Stomach (tissue), 19 donors: ENCODE data around the gene MYOD1. TPM values are rescaled to one million over a fixed set of nuclear protein-coding genes. Genes with fewer than 3 reads are reported as not detected.

Source experiments
- DNase-seq, 2 donors: peaks; one replicate each; pipeline versions ENCODE4 v3.0.0 to v3.0.0-alpha.2; 2013 to 2019
- H3K27ac ChIP-seq, 5 donors: fragments of 200-600 bp in 4 of 5; sonication (generic) in 4 of 5; one replicate each; pipeline ENCODE4 v1.5.1; 2013 to 2019; ENCODE audit warnings: mild to moderate bottlenecking in 1 of 5, moderate library complexity in 1 of 5
- H3K27me3 ChIP-seq, 3 donors: fragments of 200-600 bp; sonication (generic); one replicate each; pipeline ENCODE4 v1.5.1; 2017 to 2019; ENCODE audit warnings: mixed run types in 1 of 3
- H3K36me3 ChIP-seq, 4 donors: fragments of 200-600 bp; sonication (generic); 1 replicate in 3 of 4; 2 replicates in 1 of 4; pipeline ENCODE4 v1.5.1; 2016 to 2019
- H3K4me1 ChIP-seq, 4 donors: fragments of 200-600 bp; sonication (generic); one replicate each; pipeline ENCODE4 v1.5.1; 2016 to 2019
- H3K4me3 ChIP-seq, 4 donors: fragments of 200-600 bp; sonication (generic) in 3 of 4; one replicate each; pipeline ENCODE4 v1.5.1; 2016 to 2019; ENCODE audit warnings: mild to moderate bottlenecking in 1 of 4
- H3K9me3 ChIP-seq, 4 donors: fragments of 200-600 bp; sonication (generic); one replicate each; pipeline ENCODE4 v1.5.1; 2016 to 2019
- EP300 ChIP-seq: sonication (generic); formaldehyde crosslinking; IDR thresholded peaks from one replicate; pipeline ENCODE4 v1.6.1; 2017; ENCODE audit warnings: antibody characterized with exemption
- POLR2A ChIP-seq, 4 donors: fragments of 450-650 bp; IDR thresholded peaks; one replicate each; pipeline ENCODE4 v1.6.1; 2016; ENCODE audit warnings: antibody characterized with exemption in 4 of 4, control low read depth in 2 of 4, mild to moderate bottlenecking in 1 of 4, moderate library complexity in 1 of 4
- POLR2AphosphoS5 ChIP-seq, 3 donors: sonication (generic); formaldehyde crosslinking; IDR thresholded peaks; one replicate each; pipeline ENCODE4 v1.6.1; 2016; ENCODE audit warnings: antibody characterized with exemption in 3 of 3
- WGBS, 5 donors: extraction: QIAGEN DNeasy Blood & Tissue Kit in 3 of 5; methylation state at CpG; one replicate each; pipeline versions ENCODE4 v1.1.5 to v1.1.7; 2013 to 2018; 5-methylcytosine and 5-hydroxymethylcytosine counted together
- intact Hi-C: fragments of 100-400 bp; cut with DNase I; formaldehyde crosslinking; loops from one replicate; pipeline ENCODE4 v1.15.1; 2023; ENCODE audit warnings: low total_unique reads
- long read RNA-seq, 10 donors: transcript quantifications; one replicate each; lab custom pipeline, GENCODE V29; 2026
- polyA plus RNA-seq, 3 donors: library from polyadenylated mRNA; stranded (reverse); fragments of 200-250 nt; gene quantifications; one replicate each; pipeline ENCODE4 v1.2.3, GENCODE V29; 2013
- total RNA-seq, 5 donors: library from RNA; depleted of rRNA; stranded (reverse); fragments of >200 nt; gene quantifications; one replicate each; pipeline versions ENCODE4 v1.1.0 to v1.2.3, GENCODE V29; 2014 to 2016
- TF ChIP-seq, protein P1 (sequence below), 7 experiments: fragments of 450-650 bp in 4 of 7; fragments of 200-600 bp in 3 of 7; sonication (generic) in 3 of 7; IDR thresholded peaks; one replicate each; pipeline ENCODE4 v1.5.1; 2016 to 2019; ENCODE audit warnings: antibody characterized with exemption in 7 of 7, control low read depth in 2 of 7, mild to moderate bottlenecking in 1 of 7
- donor health status: healthy with polysubstance abuse.
- donor health status: Bipolar disorder and iron deficiency.
- donor health status: healthy.

Gene MYOD1
- not detected for total RNA-seq
- not detected for polyA plus RNA-seq
- long read RNA-seq, donor 1, partial matches to known transcripts = 0 of 1 reads
- long read RNA-seq, donor 1, other reads (novel, unspliced or antisense) = 0 of 1 reads
- long read RNA-seq, donor 2 = 0 reads
- long read RNA-seq, donor 3 = 0 reads
- long read RNA-seq, donor 4 = 0 reads
- long read RNA-seq, donor 5 = 0 reads
- long read RNA-seq, donor 6 = 0 reads
- long read RNA-seq, donor 7 = 0 reads
- long read RNA-seq, donor 8 = 0 reads
- long read RNA-seq, donor 9 = 0 reads
- long read RNA-seq, donor 10 = 0 reads

DNA sequence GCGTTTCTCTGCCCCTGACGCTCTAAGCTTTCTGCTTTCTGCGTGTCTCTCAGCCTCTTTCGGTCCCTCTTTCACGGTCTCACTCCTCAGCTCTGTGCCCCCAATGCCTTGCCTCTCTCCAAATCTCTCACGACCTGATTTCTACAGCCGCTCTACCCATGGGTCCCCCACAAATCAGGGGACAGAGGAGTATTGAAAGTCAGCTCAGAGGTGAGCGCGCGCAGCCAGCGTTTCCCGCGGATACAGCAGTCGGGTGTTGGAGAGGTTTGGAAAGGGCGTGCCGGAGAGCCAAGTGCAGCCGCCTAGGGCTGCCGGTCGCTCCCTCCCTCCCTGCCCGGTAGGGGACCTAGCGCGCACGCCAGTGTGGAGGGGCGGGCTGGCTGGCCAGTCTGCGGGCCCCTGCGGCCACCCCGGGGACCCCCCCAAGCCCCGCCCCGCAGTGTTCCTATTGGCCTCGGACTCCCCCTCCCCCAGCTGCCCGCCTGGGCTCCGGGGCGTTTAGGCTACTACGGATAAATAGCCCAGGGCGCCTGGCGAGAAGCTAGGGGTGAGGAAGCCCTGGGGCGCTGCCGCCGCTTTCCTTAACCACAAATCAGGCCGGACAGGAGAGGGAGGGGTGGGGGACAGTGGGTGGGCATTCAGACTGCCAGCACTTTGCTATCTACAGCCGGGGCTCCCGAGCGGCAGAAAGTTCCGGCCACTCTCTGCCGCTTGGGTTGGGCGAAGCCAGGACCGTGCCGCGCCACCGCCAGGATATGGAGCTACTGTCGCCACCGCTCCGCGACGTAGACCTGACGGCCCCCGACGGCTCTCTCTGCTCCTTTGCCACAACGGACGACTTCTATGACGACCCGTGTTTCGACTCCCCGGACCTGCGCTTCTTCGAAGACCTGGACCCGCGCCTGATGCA, at the start of gene MYOD1:
Gene MYOD1 (plus strand): TSS at position 544 of the 910 bp plus-strand sequence. CDS start 212 bp downstream, at position 756.
- no peak for TF ChIP-seq EP300
- no peak for TF ChIP-seq POLR2AphosphoS5 (IDR thresholded peaks at IDR 0.05)
- no peak for TF ChIP-seq POLR2A (IDR thresholded peaks at IDR 0.05)
- TF ChIP-seq, protein P1, sequence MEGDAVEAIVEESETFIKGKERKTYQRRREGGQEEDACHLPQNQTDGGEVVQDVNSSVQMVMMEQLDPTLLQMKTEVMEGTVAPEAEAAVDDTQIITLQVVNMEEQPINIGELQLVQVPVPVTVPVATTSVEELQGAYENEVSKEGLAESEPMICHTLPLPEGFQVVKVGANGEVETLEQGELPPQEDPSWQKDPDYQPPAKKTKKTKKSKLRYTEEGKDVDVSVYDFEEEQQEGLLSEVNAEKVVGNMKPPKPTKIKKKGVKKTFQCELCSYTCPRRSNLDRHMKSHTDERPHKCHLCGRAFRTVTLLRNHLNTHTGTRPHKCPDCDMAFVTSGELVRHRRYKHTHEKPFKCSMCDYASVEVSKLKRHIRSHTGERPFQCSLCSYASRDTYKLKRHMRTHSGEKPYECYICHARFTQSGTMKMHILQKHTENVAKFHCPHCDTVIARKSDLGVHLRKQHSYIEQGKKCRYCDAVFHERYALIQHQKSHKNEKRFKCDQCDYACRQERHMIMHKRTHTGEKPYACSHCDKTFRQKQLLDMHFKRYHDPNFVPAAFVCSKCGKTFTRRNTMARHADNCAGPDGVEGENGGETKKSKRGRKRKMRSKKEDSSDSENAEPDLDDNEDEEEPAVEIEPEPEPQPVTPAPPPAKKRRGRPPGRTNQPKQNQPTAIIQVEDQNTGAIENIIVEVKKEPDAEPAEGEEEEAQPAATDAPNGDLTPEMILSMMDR (IDR thresholded peaks at IDR 0.05) = no peak
- peaks cover 28 to 98% (median 71%) of the 10 kb centered on the region in 3 donors for H3K27me3 ChIP-seq
- WGBS, 5 donors = 4 to 9% (median 5%) methylated on average over 41 to 68 of the region's 68 CpGs

DNA sequence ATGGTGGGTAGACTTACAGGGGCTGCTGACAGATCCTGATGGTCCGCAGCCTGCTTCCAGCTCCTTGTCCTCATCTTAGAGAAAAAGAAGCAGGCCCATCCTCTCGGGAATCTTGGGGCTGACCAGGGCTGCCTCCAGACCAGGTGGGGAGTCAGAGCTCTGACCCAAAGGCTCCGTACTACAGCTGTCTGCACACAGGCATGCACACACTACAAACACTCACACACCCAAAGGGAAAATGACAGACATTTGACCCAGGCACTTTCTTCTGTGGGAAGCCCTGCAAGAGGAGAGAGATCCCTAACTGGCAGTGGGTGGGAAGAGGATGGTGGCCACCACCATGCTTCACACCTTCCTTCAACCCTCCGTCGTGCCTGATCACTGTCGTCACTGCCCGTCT, 46.9 kb upstream of the MYOD1 start:
- H3K27ac ChIP-seq = no peak overlapping the region
- whole genome bisulfite sequencing, 5 donors = 74 to 89% (median 83%) methylated on average over 7 of the region's 7 CpGs

More for the DNA sequence above, at the start of gene MYOD1:
- H3K4me1 ChIP-seq = peaks cover 15 to 38% (median 30%) of the 10 kb centered on the region in 4 donors
- intact Hi-C loops = no loop called here
- H3K9me3 ChIP-seq = no peaks in the 10 kb centered on the region
- no peaks in the 10 kb centered on the region for H3K36me3 ChIP-seq
- H3K4me3 ChIP-seq = no peak within 1 kb of the TSS
- peak in 1 of 2 donors; percentile 31 for DNase-seq
- H3K27ac ChIP-seq = no peak within 1 kb of the TSS

DNA sequence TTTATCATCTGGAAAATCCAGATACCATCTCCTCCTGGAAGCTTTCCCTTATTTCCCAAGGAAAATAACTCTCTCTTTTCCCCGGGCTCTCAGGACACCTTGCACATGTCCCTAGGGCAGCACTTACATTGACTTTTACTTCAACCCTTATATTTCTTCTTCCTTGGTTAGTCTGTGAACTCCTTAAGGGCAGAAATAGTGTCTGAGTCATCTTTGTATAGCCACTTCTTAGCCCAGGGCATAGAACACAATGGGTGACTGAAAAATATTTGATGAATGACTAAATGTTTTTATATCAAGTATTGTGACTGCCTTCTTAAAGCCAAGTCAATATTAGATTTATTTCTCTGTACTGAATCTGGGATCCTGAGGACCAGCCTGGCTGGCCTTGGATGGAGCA, 45.4 kb upstream of the MYOD1 start:
- Histone ChIP-seq H3K4me3 (no peak overlapping the region), H3K36me3 (no peaks in the 10 kb centered on the region), H3K27ac (no peak overlapping the region), H3K9me3 (peaks cover 0 to 26% (median 21%) of the 10 kb centered on the region in 4 donors), H3K4me1 (no peaks in the 10 kb centered on the region), H3K27me3 (peaks cover 0 to 27% (median 0%) of the 10 kb centered on the region in 3 donors)
- TF ChIP-seq, protein P1 (IDR thresholded peaks at IDR 0.05) = no peak
- TF ChIP-seq EP300 (no peak), POLR2AphosphoS5 (IDR thresholded peaks at IDR 0.05) (no peak), POLR2A (IDR thresholded peaks at IDR 0.05) (no peak)
- WGBS, 5 donors = 81 to 94% (median 89%) methylated on average over 1 of the region's 1 CpG
- intact Hi-C loops = no loop called here
- DNase-seq = no peak

More for the DNA sequence above, 46.9 kb upstream of the MYOD1 start:
- H3K27me3 ChIP-seq = peaks cover 0 to 21% (median 0%) of the 10 kb centered on the region in 3 donors
- H3K9me3 ChIP-seq = peaks cover 0 to 20% (median 15%) of the 10 kb centered on the region in 4 donors
- TF ChIP-seq POLR2AphosphoS5 (IDR thresholded peaks at IDR 0.05) (no peak), POLR2A (IDR thresholded peaks at IDR 0.05) (no peak), EP300 (no peak)
- TF ChIP-seq, protein P1 (IDR thresholded peaks at IDR 0.05) = no peak
- H3K4me3 ChIP-seq = no peak overlapping the region
- H3K4me1 ChIP-seq = no peaks in the 10 kb centered on the region
- intact Hi-C loops = no loop called here
- no peaks in the 10 kb centered on the region for H3K36me3 ChIP-seq
- no peak for DNase-seq

DNA sequence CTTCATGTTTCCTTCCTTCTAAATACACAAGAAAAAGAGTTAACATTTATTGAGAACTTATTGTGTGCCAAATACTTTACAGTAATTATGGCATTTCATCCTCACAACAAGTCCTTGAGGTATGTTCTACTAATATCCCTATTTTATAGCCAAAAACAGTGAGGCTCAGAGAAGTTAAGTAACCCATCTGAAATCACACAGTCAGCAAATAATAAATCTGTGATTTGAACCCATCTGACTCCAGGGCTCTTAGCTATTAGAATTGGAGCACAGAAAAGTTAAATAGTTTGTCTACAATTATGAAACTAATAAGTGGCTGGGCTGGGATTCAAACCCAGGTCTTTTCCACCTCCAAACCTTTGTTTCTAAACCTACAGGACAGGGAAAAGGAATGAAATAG, 36.5 kb upstream of the MYOD1 start:
- no peak for TF ChIP-seq POLR2AphosphoS5 (IDR thresholded peaks at IDR 0.05)
- no peak for TF ChIP-seq EP300
- TF ChIP-seq, protein P1 (IDR thresholded peaks at IDR 0.05) = no peak
- no peak for TF ChIP-seq POLR2A (IDR thresholded peaks at IDR 0.05)
- intact Hi-C loops = no loop called here
- no peak overlapping the region for H3K4me3 ChIP-seq
- H3K36me3 ChIP-seq = no peaks in the 10 kb centered on the region
- DNase-seq = no peak
- no peak overlapping the region for H3K27ac ChIP-seq
- peaks cover 0 to 2% (median 2%) of the 10 kb centered on the region in 4 donors for H3K9me3 ChIP-seq
- no peaks in the 10 kb centered on the region for H3K4me1 ChIP-seq
- H3K27me3 ChIP-seq = peaks cover 0 to 33% (median 4%) of the 10 kb centered on the region in 3 donors
